Stimulated activated effector memory CD8-positive, alpha-beta T cell treated with anti-CD3 and anti-CD28 coated beads, Interleukin-12 subunit alpha, Interleukin-12 subunit beta, amount 100 ng/mL, for 72 hours (primary cell): ENCODE results near the gene CTSH.
A peak's percentile ranks its signal among the peaks of the same experiment; 100 is the strongest.

Experiments
- ATAC-seq: fragments of 150-1000 bp; cut with Tn5 transposase; 2 replicates; pipeline ENCODE4 v1.10.0; 2021
- DNase-seq, 2 donors: peaks; one replicate each; pipeline ENCODE4 v3.0.0; 2021 to 2022; ENCODE audit warnings: low spot score in 2 of 2
- H3K27ac Mint-ChIP-seq: one replicate; pipeline ENCODE4 v1.8.0; 2022; ENCODE audit warnings: mild to moderate bottlenecking, mixed read lengths
- H3K36me3 Mint-ChIP-seq: one replicate; pipeline ENCODE4 v1.8.0; 2022; ENCODE audit warnings: mild to moderate bottlenecking, mixed read lengths
- H3K4me1 Mint-ChIP-seq: one replicate; pipeline ENCODE4 v1.8.0; 2022; ENCODE audit warnings: mixed read lengths
- H3K4me3 Mint-ChIP-seq: one replicate; pipeline ENCODE4 v1.8.0; 2022; ENCODE audit warnings: mild to moderate bottlenecking, mixed read lengths
- H3K9me3 Mint-ChIP-seq: one replicate; pipeline ENCODE4 v1.8.0; 2022; ENCODE audit warnings: mixed read lengths

Gene CTSH

DNA sequence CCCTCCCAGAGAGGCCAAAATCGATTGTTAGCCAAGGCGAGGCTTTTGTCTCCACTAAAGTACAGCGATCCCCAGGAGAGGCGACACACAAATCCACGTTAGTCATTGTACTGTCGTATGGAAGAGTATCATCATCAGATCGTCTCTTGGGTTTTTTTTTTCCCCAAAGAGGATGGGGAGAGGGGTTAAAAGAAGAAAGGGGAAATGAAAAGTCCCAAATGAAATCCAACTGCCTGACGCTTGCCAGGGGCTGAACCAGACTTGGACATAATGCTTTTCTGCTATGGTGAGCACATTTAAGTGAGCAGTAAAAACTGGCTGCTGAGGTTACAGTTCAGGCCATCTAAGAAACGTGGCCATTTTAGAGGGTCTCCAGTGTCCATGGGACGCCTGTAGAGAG, 37.9 kb upstream of the CTSH start:
- Mint-ChIP-seq H3K9me3 (no peaks in the 10 kb centered on the region), H3K27ac (no peak overlapping the region), H3K36me3 (no peaks in the 10 kb centered on the region), H3K4me1 (peaks cover 4% of the 10 kb centered on the region), H3K4me3 (no peak overlapping the region)
- no peak for DNase-seq
- no peak for ATAC-seq

DNA sequence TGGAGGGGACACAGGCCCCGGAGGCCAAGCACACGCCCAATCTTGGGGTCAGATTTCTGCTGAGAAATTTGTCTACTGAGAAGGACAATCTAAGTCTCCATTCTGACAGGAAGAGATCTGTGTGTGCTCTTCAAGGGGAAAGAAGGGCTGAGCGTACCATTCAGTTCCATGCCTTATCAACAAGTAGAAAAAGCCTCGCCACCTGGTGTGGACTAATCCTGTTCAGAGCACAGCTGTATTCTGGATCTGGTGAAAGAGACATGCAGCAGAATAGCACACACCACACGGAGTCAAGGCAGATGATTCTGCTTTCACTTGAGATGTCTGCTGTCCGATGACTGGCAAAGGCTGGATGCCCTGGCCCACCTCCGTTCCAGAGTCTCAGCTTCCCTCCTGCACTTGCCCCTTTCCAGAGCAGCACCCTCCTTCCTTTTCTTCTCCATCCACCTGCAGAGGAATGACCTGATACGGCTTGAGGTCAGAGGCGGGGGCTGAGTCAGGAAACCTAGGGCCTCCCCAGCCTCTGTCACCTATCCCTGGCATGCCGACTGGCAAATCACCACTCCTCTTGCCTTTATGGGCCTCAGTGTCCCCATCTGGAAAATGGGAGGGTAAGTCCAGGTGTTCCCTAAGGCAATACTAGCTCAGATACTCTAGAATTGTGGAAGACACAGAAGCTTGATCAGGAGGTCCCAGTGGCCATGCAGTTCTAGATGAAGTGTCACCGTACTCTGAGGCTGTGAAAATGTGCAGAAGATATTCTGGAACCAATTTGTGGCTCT, 36.9 kb upstream of the CTSH start:
- no peak for DNase-seq
- peaks cover 14% of the 10 kb centered on the region for H3K4me1 Mint-ChIP-seq
- H3K27ac Mint-ChIP-seq: no peak overlapping the region
- H3K4me3 Mint-ChIP-seq: no peak overlapping the region
- ATAC-seq: no peak
- no peaks in the 10 kb centered on the region for H3K9me3 Mint-ChIP-seq
- no peaks in the 10 kb centered on the region for H3K36me3 Mint-ChIP-seq

DNA sequence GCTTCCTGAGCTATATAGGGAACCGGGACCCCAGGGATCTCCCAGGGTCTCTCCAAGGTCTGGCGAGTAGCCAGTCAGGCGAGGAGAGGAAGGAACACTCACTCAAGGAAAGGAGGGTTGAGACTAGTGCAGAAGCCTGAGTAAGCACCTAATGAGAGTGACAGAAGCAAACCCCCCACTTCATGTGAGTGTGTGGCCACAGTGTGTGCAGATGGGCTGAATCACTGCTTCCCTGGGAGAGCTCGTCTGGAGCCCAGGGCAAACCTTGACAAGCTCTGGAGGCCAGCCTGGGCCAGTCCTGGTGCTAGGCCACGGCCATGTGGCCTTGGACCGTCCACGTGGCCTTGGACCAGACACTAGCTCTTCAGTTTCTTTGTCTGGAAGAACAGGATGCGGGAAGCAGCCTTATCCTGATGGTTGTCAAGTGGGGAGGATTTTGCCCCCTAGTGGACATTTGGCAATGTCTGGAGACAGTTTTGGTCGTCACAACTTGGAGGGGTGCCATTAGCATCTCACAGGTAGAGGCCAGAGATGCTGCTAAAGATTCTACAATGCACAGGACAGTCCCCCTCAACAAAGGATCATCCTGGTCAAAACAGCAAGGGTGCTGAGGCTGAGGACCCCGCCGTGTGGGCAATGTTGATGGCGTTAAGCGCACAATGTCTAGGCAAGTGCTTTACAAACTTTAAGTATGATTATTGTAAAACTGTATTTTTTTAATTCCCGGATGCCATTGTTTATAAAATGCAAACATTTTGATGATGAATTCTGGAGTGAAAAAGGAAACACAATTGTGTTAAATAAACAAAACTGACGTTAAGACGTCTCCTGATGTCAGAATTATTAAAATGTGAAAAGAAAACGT, 34.8 kb upstream of the CTSH start:
- no peaks in the 10 kb centered on the region for H3K36me3 Mint-ChIP-seq
- H3K9me3 Mint-ChIP-seq: no peaks in the 10 kb centered on the region
- peak overlapping the region; percentile 74 for H3K27ac Mint-ChIP-seq
- H3K4me1 Mint-ChIP-seq: peaks cover 15% of the 10 kb centered on the region
- DNase-seq: peak in 1 of 2 donors; percentile 62
- H3K4me3 Mint-ChIP-seq: no peak overlapping the region
- peak; percentile 63 for ATAC-seq

DNA sequence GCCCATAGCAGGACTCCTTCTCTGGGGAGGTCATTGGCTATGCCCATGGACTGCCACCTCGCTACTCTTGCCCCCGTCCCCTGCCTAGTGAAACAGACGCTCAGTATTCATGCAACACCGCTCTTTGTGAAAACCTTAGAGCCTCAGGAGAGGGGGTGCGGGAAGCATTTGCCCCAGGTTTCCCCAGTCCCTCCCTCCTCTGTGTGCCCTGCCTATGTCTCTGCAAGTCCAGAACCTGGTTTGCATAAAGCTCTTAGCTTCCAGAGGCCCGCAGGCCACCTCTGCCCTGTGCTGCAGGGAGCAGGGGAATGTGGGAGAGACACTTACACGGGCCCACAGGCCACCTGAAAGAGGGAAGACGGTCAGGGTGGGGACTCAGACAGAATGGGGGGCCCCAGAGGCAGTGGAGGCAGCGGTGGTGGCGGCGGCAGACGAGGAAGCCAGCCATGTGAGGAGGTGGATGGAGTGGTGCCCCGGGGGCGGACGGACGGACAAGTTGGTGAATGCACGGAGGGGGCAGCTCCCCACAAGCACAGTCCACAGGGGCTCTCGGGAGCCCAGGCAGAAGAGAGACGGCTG, 33.8 kb upstream of the CTSH start:
- H3K4me1 Mint-ChIP-seq: peaks cover 15% of the 10 kb centered on the region
- ATAC-seq (no peak), DNase-seq (no peak)
- no peaks in the 10 kb centered on the region for H3K36me3 Mint-ChIP-seq
- peak overlapping the region; percentile 74 for H3K27ac Mint-ChIP-seq
- no peaks in the 10 kb centered on the region for H3K9me3 Mint-ChIP-seq
- H3K4me3 Mint-ChIP-seq: no peak overlapping the region

DNA sequence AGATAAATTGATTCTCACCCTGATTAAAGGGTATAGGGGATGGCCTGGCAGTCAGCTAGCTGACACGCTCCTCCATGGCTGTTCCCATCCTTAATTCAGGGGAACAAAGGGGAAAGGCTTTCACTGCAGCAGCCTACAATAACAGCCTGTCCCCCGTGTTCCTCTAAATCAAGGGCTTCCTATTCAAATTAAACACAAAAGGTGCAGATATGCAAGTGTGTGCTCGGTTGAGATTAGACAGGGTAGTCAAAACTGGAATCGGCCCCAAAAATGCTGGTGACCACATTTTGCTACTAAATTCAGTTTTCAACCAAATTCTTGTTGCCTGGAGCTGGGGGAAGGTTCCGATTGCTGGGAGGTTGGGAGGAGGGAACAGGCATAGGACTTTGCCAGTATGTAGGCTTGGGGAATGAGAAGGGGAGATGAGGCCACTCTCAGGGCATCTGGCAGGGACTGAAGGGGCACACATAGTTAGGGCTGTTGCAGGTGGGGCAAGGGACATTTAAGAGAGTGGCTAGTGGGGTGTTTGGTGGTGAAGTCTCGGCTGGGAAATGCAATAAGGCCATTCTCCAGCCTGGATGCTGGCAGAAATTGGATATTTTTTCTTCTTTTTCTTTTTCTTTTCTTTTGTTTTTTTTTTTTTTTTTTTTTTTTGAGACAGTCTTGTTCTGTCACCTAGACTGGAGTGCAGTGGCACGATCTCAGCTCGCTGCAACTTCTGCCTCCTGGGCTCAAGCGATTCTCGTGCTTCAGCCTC, 32.9 kb upstream of the CTSH start:
- no peaks in the 10 kb centered on the region for H3K36me3 Mint-ChIP-seq

DNA sequence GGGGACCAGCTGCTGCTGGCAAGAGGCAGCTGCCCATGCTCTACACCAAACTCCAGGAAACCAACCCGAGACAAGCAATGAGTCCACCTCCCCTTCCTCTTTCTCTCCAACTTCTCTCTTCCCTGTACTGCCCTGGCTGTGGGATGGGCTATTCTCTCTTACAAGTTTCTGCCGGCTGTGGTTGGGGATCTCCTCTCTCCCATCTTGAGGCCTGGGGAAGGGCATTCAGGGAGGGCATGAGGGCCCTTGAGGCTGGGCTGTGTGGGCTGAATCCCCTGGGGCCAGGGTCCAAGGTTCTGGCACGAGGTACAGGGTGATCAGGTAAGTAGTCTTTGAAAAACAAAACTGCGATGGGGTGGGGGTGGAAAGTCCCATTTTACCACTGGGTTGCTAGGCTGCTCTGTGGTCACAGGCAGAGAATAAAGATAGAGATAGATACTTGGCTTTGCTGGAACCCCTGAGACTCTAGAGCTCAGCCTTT, 32.3 kb upstream of the CTSH start:
- Mint-ChIP-seq H3K27ac (peak overlapping the region; percentile 85), H3K4me3 (no peak overlapping the region), H3K9me3 (no peaks in the 10 kb centered on the region), H3K4me1 (peaks cover 15% of the 10 kb centered on the region), H3K36me3 (no peaks in the 10 kb centered on the region)
- no peak for DNase-seq
- ATAC-seq: peak; percentile 52

More for the DNA sequence above, 32.9 kb upstream of the CTSH start:
- Mint-ChIP-seq H3K4me3 (no peak overlapping the region), H3K9me3 (no peaks in the 10 kb centered on the region), H3K27ac (peak overlapping the region; percentile 85), H3K4me1 (peaks cover 15% of the 10 kb centered on the region)
- ATAC-seq (no peak), DNase-seq (no peak)

DNA sequence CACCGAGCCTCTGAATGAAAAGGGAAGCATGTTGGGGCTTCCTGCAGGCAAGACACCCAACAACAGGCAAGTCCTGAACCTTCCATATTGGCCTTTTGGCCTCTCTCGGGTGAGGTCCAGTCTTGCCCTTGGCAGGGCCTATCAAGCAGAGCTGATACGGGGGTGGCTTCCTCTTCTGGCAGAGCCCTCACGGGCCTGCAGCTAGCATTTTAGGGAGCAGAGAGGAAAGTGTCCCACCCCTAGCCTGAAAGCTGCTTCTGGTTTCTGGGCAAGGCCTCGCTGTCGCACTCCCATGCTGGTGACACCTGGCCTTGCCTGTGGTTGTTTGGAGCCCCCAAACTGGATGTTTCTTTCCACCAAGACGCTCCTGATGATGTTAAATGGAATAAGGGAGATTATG, 31.8 kb upstream of the CTSH start:
- DNase-seq: no peak
- peak overlapping the region; percentile 85 for H3K27ac Mint-ChIP-seq
- no peak for ATAC-seq
- no peaks in the 10 kb centered on the region for H3K9me3 Mint-ChIP-seq
- no peaks in the 10 kb centered on the region for H3K36me3 Mint-ChIP-seq
- H3K4me1 Mint-ChIP-seq: peaks cover 15% of the 10 kb centered on the region
- H3K4me3 Mint-ChIP-seq: no peak overlapping the region

DNA sequence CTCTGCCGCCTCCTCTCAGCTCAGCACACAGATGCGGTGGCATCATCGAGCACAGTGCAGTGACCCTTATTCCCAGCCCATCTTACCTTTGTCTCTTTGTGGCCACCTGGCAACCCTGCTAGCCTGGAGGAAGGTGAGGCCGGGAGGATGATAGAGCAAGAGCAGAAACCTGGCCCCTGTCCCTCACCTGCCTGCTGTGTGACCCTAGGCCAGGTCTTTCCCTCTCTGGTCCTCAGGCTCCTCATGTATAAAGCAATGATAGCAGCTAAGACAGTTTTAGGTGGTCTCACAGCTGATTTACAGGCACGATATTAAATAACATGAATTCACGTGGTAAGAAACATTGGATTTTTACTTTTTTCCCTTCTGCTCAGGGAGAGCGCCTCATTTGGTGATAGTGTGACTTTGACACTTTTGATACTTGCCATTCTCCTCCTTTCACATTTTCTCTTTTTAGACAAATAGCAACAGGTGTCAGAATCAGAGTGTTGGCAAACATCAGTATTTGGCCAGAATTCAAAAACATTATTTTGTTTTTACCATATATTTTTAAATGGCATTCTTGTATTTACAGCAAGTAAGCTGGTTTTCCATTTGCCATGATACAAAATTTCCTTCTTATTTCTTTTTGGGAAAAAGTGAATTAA, 29.5 kb upstream of the CTSH start:
- no peak for ATAC-seq

DNA sequence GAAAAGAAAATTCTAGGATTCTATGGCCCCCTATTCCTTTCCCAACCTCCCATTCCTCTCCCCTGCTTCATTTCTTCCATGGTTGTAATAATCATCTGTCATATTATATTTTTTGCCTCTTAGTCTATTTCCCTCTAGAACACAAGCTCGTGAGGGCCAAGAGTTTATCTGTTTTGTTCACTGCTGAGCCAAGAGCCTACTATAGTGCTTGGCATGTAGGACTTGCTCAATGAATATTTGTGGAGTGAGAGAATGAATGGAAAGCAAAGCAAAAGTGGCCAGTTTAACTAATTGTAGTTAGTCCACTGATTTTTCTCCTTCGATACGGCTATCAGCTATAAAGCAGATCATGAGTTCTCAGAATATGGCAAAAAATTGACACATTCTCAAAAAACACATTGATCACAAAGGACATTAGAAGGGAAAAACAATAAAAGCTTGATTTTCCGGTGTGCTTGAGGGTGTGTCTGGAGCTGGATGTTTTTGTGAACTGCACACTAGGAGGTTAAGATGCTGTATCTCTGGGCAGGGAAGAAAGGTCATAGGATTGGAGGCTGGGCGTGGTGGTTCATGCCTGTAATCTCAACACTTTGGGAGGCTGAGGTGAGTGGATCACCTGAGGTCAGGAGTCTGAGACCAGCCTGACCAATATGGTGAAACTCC, 25.0 kb upstream of the CTSH start:
- H3K9me3 Mint-ChIP-seq: no peaks in the 10 kb centered on the region

More for the DNA sequence above, 29.5 kb upstream of the CTSH start:
- no peak overlapping the region for H3K4me3 Mint-ChIP-seq
- H3K9me3 Mint-ChIP-seq: no peaks in the 10 kb centered on the region
- no peak for DNase-seq
- peaks cover 15% of the 10 kb centered on the region for H3K4me1 Mint-ChIP-seq
- H3K27ac Mint-ChIP-seq: peak overlapping the region; percentile 69
- no peaks in the 10 kb centered on the region for H3K36me3 Mint-ChIP-seq

DNA sequence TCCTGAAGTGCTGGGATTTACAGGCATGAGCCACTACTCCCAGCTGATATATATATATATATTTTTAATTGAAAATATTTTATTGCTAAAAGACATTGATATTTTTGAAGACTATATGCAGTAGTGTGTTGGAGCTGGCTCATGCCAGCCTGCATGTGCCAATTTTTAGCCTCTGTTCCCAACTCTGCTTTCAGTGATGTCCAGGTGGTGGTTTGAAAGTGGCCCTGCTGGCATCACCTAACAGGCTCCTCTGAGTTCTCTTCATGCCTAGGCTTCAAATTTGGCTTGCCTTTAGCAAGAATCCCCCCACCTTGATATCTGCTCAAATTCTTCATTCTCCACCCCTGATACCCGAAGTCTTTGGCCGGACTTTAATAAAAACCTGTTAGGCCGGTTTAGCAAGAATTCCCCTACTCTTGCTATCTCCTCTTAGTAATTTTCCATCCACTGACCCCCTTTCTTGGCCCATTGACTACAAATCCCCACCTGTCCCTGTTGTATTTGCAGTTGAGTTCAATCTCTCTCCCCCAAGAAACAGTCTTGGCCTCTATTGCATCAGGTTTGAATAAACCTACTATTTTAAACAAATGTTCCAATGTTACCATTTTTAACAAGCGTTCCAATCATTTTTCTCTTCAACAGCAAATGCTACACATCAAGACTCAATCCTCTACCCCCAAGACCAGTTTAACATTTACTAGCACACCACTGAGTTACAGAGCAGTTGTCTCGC, 23.9 kb upstream of the CTSH start:
- H3K27ac Mint-ChIP-seq: no peak overlapping the region
- no peak overlapping the region for H3K4me3 Mint-ChIP-seq
- H3K36me3 Mint-ChIP-seq: no peaks in the 10 kb centered on the region
- DNase-seq (no peak), ATAC-seq (no peak)
- H3K9me3 Mint-ChIP-seq: no peaks in the 10 kb centered on the region
- no peaks in the 10 kb centered on the region for H3K4me1 Mint-ChIP-seq

More for the DNA sequence above, 25.0 kb upstream of the CTSH start:
- no peaks in the 10 kb centered on the region for H3K4me1 Mint-ChIP-seq
- no peak overlapping the region for H3K4me3 Mint-ChIP-seq
- ATAC-seq (no peak), DNase-seq (no peak)
- no peak overlapping the region for H3K27ac Mint-ChIP-seq
- no peaks in the 10 kb centered on the region for H3K36me3 Mint-ChIP-seq

DNA sequence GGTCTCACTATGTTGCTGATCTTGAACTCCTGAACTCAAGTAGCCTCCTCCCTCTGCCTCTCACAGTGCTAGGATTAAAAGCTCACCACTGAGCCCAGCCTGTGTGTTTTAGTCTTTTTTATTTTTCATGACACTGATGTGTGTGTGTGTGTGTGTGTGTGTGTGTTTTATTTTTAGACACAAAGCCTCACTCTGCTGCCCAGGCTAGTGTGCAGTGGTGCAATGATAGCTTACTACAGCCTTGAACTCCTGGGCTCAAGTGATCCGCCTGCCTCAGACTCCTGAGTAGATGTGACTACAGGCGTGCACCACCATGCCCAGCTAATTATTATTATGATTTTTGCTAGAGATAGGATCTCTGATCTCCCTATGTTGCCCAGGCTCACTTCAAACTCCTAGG, 23.3 kb upstream of the CTSH start:
- Mint-ChIP-seq H3K27ac (no peak overlapping the region), H3K4me1 (no peaks in the 10 kb centered on the region), H3K4me3 (no peak overlapping the region), H3K9me3 (no peaks in the 10 kb centered on the region), H3K36me3 (no peaks in the 10 kb centered on the region)
- no peak for ATAC-seq
- DNase-seq: no peak

DNA sequence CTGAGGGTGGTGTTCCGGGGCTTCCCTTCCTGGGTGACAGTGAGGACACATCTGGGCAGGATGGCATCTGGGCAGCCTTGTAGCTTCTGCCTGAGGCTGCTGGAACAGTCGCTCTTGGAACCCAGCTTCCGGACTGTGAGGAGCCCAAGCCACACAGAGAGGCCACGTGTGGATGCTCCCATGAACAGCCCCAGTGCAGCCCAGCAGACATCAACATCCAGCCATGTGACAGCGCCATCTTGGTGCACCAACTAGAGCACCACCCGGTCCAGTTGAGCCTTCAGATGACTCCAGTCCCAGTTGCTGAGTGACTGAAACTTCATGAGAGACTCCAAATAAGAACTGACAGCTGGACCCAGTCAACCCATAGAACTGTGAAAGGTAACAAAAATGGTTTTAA, 15.5 kb upstream of the CTSH start:
- no peak for DNase-seq
- no peaks in the 10 kb centered on the region for H3K36me3 Mint-ChIP-seq
- no peak overlapping the region for H3K4me3 Mint-ChIP-seq
- H3K4me1 Mint-ChIP-seq: no peaks in the 10 kb centered on the region
- H3K9me3 Mint-ChIP-seq: no peaks in the 10 kb centered on the region
- no peak overlapping the region for H3K27ac Mint-ChIP-seq
- no peak for ATAC-seq

DNA sequence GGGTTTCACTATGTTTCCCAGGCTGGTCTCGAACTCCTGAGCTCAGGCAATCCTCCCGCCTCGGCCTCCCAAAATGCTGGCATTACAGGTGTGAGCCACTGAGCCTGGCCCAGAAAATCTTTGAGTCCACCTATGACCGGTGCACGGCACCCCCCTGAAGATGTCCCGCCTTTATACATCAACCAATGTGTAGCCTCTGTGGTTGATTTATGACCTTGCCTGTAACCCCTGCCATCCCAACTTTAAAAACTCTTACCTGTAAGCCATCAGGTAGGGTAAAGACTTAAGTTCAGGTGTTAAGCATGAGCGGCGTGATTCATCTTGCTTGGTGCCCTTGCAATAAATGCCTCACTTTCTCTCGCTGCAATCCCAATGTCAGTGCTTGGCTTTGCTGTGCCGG, 14.5 kb upstream of the CTSH start:
- no peaks in the 10 kb centered on the region for H3K9me3 Mint-ChIP-seq
- no peak overlapping the region for H3K4me3 Mint-ChIP-seq
- no peaks in the 10 kb centered on the region for H3K4me1 Mint-ChIP-seq
- DNase-seq: no peak
- H3K27ac Mint-ChIP-seq: no peak overlapping the region
- ATAC-seq: no peak
- H3K36me3 Mint-ChIP-seq: no peaks in the 10 kb centered on the region
